CD1c-positive myeloid dendritic cell (primary cell): ENCODE measurements around the gene NSA2.
"Not testable (repeated sequence)": the region's sequence is repeated elsewhere in the genome, so short reads cannot be mapped to it uniquely, and the experiment has no call there.

Source experiments
- DNase-seq: peaks from one replicate; pipeline ENCODE4 v3.0.0-alpha.2; 2016; ENCODE audit errors: extremely low spot score

NSA2 gene

GRCh38 chr5:74766849-74767578 is at the start of gene NSA2, which contains the start of gene GFM2:
Gene NSA2, plus strand, starts transcription at chr5:74767249. Its CDS starts 112 bp downstream, at chr5:74767361.
Gene GFM2, minus strand, starts transcription at chr5:74767117. Its CDS starts 3,375 bp downstream, at chr5:74763742.
- peak; percentile 97 for DNase-seq

GRCh38 chr5:74717596-74717995 is 49.5 kb upstream of the NSA2 start:
- DNase-seq = no peak

- no peak for DNase-seq
These were observed 44.8 kb upstream of the NSA2 start for GRCh38 chr5:74722271-74722670.

- no peak for DNase-seq
These were observed 41.7 kb upstream of the NSA2 start for GRCh38 chr5:74725331-74725730.

- no peak for DNase-seq
These were observed 30.3 kb upstream of the NSA2 start for GRCh38 chr5:74736759-74737158.

GRCh38 chr5:74738406-74738805 is 28.6 kb upstream of the NSA2 start:
- DNase-seq = no peak

- DNase-seq = not testable (repeated sequence)
These were observed 18.3 kb upstream of the NSA2 start for GRCh38 chr5:74748742-74749141.

- no peak for DNase-seq
These were observed 5.8 kb upstream of the NSA2 start for GRCh38 chr5:74761241-74761640.

GRCh38 chr5:74762599-74762998 is 4.5 kb upstream of the NSA2 start:
- DNase-seq = no peak

GRCh38 chr5:74763504-74763903 is 3.5 kb upstream of the NSA2 start:
- no peak for DNase-seq

- no peak for DNase-seq
These were observed 1.8 kb upstream of the NSA2 start for GRCh38 chr5:74765201-74765600.

- DNase-seq = no peak
These were observed 1.1 kb upstream of the NSA2 start for GRCh38 chr5:74765929-74766328.

- peak; percentile 68 for DNase-seq
These were observed 616 bp upstream of the NSA2 start for GRCh38 chr5:74766418-74766848.

GRCh38 chr5:74767579-74767913 is 497 bp downstream of the NSA2 start:
- peak; percentile 61 for DNase-seq

GRCh38 chr5:74772359-74772758 is 5.3 kb downstream of the NSA2 start:
- no peak for DNase-seq

GRCh38 chr5:74778609-74779008 is 11.6 kb downstream of the NSA2 start:
- no peak for DNase-seq

- DNase-seq = no peak
These were observed 19.8 kb downstream of the NSA2 start for GRCh38 chr5:74786851-74787250.

GRCh38 chr5:74787424-74787823 is 20.4 kb downstream of the NSA2 start:
- DNase-seq = no peak

- DNase-seq = not testable (repeated sequence)
These were observed 24.6 kb downstream of the NSA2 start for GRCh38 chr5:74791669-74792068.

- no peak for DNase-seq
These were observed 32.2 kb downstream of the NSA2 start for GRCh38 chr5:74798977-74799911.

- no peak for DNase-seq
These were observed 34.1 kb downstream of the NSA2 start for GRCh38 chr5:74801197-74801596.

- no peak for DNase-seq
These were observed 34.9 kb downstream of the NSA2 start for GRCh38 chr5:74801941-74802340.

GRCh38 chr5:74810915-74811314 is 43.9 kb downstream of the NSA2 start:
- no peak for DNase-seq
